Jurkat, Clone E6-1 (cell line): Measurements from ENCODE around the gene TIMMDC1.

Experiments
- DNase-seq: peaks from one replicate; pipeline ENCODE4 v3.0.0-alpha.2; 2011; ENCODE audit warnings: low read depth, low spot score
- H3K4me3 ChIP-seq: 2 replicates; pipeline ENCODE4 v1.5.1; 2011; ENCODE audit warnings: mild to moderate bottlenecking, low read length, control low read depth, moderate library complexity

The TIMMDC1 gene

DNA sequence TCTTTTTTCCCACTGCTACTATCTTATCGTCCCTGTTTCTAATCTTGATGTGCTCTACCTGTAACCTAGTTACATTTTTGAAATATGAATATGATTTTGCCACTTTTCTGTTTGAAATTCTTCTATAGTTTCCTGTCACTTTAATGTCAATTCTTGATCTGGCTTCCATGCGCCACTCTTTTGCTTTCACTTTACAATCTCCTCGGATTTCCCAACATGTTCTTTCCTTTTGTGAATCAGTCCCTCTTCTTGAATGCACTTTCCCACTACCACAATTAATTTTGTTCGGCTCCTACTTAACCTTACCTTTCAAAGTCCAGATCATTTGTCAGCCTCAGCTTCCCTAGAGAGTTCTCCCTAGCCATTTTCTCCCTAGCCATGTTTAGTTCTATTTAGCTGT, 8.3 kb downstream of the TIMMDC1 start:
- peak; percentile 6 for DNase-seq
- H3K4me3 ChIP-seq = peak overlapping the region; percentile 30

DNA sequence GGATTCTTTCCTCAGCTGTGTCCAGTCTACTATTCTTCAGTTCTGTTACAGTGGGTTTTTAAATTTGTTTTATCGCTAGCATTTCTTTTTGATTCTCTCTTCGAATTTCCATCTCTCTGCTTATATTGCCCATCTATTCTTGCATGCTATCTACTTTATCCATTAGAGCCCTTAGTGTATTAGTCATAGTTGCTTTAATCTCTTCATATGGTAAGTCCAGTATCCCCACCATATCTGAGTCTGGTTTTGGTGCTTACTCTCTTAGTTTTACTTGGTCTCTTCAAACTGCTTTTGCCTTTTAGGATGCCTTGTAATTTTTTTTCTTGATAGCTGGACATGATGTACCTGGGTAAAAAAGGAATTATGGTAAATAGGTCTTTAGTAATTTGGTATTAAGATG, 9.1 kb downstream of the TIMMDC1 start:
- no peak for DNase-seq
- no peak overlapping the region for H3K4me3 ChIP-seq

DNA sequence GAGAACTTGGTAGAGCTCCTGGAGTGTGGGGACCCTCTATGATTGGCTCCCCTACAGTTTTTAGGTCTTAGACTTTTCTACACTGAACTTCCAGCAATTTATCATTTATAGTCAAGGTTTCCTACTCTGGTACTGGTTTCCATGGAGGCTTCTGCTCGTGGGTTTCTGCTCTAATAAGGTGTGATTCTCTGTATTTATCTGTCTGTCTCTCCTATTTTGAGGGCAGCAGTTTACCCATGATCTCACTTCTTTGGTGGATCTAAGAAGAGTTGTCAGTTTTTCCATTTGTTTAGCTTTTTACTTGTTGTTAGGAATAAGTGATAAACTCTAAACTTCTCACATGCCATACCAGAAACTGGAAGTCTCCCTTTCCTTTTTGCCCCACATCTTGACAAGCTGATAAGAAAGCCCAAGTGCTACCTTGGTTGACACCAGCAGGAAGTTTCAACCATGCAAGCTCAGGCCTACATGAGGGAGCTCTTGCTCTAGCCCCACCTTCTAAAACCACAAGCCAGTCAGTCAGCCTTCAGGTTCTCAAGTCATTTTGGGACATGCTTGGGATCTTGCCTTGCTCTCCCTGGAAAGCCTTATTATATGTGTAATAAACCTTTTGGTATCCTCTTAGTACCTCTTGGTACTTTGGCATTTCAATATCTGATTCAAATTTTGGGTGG, 10.0 kb downstream of the TIMMDC1 start:
- DNase-seq = peak; percentile 81
- no peak overlapping the region for H3K4me3 ChIP-seq

DNA sequence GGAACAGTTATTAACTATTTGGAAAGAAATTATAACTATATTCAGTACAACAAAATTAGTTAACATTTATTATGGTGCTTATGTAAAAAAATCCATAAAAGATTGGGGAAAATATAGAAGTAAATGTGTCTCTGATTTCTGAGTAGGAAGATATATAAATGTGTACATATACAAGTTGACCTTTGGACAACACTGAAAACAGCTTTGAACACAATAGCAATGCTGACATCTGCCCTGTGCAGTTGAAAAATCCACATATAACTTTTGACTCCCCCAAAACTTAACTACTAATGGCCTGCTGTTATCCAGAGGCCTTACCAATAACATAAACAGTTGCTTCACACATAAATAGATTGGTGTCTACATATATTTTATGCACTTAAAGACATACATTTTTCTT, 12.3 kb downstream of the TIMMDC1 start:
- DNase-seq = no peak
- H3K4me3 ChIP-seq = no peak overlapping the region

DNA sequence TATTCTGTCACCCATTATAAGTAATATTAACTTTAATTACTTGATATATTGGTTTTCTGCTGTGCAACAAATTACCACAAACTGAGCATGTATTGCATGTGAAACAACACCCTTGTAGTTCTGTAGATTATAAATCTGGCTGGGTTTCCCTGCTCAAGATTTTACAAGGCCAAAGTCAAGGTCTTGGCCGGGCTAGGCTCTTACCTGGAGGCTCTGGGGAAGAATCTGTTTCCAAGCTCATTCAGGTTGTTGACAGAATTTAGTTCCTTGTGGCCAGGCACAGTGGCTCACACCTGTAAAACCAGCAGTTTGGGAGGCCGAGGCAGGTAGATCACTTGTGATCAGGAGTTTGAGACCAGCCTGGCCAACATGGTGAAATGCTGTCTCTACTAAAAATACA, 16.3 kb downstream of the TIMMDC1 start:
- H3K4me3 ChIP-seq = no peak overlapping the region
- no peak for DNase-seq

DNA sequence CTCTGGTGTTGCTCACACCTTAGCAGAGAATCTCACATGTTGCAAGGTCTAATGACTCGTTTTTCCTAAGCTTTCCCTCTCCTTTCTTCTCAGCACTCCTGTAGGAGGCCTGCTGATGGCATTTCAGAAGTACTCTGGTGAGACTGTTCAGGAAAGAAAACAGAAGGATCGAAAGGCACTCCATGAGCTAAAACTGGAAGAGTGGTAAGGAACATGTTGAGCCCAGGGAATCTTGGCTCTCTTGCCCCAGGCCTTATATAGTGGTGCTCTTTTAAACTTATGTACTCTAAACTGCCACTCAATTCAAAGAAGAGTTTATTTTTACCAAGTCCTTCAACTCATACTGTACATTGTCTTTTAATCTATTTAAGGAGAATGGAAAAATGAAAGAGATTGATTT, 18.8 kb downstream of the TIMMDC1 start:
- no peak for DNase-seq

DNA sequence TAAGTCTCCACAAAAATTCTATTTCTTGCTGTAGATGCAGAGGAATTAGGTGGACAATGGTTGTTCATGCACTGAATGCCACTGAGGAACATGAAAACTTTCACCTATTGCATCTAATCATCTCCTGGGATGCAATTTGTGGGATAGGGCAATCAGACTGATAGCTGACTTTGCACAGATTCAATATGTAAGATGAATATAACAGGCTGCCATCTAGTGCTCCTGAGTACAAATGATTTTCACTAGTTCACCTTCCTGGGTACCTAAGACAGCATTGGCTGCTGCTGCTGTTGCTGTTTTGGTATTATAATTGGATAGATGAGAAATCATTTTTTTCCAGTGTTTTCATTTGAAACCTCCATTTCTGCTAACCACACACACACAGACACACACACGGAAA, 19.7 kb downstream of the TIMMDC1 start:
- H3K4me3 ChIP-seq = no peak overlapping the region
- DNase-seq = no peak

More for the DNA sequence above, 18.8 kb downstream of the TIMMDC1 start:
- no peak overlapping the region for H3K4me3 ChIP-seq

DNA sequence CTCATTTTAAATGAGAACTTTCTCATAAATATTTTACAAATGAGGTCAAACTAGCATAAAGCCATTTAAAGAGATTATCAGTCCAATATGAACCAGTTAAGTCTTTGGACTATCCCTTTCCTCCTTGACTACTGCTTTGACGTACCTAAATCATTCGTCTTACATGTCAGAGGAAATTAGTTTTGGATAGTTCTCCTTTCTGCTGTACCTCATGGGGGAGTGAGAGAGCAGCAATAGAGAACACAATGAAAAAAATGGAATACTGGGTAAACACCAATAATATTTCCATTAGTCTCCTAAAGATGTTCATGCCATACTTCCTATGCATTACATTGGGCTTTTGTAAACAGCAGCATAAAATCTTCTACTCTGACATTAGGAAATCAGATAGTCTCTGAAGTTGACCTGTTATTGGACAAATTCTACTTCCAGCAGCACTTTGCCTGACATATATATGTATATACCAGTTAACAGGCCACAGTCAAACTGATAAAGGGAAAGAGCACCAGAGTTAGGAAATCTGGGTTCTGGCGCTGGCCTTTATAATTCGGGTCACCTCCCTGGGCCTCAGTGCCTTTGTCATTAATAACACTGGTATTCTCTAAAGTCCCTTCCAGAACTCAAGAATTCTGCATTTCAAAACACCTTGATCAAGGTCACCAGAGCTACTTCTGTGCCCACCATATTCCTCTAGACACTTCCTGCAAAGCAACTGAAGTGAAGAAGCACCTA, 26.8 kb downstream of the TIMMDC1 start:
- H3K4me3 ChIP-seq = no peak overlapping the region
- DNase-seq = no peak

DNA sequence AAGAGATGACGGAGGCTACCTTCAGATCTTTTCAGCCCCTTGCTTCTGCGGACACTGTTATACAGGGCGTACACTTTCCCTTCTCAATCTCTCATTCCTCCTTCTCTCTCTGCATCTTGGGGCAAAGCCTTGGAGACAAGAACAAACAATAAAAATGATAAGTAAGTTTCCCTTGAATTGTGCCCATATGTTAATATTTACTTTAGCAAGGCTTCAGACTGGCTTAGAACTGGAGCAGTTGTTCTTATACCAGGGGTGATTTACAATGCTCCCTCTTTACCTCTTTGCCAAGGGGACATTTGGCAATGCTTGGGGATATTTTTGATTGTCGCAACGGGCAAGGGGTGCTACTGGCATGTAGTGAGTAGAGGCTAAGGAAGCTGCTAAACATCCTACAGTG, 29.4 kb downstream of the TIMMDC1 start:
- H3K4me3 ChIP-seq = no peak overlapping the region
- DNase-seq = no peak

DNA sequence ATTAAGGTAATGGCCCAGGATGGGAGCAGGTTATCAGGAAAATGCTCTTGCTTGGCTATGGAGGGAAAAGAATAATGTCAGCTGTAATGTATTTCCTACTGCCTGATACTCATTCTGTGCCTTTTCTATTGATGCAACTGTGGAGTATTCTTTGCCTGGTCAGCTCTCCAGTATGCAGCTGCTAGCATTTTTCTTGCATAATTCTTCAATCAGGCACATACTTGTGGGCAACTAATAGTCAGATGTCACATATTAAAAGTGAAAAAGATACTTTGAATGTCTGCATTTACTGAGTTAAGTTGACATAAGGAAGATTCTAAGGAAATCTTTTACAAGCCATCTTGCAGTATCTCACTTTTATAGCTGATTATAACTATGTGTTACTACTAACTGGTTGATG, 31.5 kb downstream of the TIMMDC1 start:
- H3K4me3 ChIP-seq = no peak overlapping the region
- no peak for DNase-seq

DNA sequence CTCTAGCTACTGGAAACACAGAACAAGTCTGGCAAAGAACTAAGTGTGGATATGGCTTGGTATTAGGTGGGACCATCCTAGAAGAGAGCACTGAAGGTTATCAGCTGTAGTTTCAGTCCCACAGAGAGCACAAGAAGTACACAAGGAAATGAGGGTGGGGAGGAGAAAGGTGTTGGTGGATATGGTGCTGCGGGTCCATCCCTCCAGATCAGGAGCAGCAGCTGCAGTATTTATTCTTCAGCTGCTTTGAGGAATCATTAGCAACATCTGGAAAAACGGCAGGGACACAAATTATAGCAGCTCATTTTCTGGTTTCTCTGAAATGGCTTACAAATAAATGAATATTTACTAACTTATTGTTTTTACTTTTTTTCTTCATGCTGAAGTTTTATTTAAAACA, 32.1 kb downstream of the TIMMDC1 start:
- H3K4me3 ChIP-seq = no peak overlapping the region

DNA sequence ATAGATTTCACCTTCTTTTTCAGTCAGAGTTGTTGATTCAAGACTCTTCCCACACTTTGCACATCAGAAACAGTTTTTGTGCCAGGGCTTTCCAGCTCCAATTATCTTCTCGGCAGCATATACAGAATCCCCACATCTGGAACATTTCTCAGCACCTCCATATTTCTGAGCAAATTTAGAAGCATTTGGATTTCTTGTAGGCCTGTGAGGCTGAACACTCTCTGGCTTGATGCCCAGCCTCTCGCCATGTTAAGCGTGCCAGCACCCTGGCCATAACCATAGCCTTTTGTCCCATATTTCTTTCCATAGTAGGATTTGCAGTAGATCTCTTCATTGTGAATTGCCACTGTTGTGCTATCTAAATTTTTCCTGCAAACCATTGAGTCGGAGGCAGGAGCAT, 32.8 kb downstream of the TIMMDC1 start:
- no peak for DNase-seq

More for the DNA sequence above, 32.1 kb downstream of the TIMMDC1 start:
- DNase-seq = no peak

DNA sequence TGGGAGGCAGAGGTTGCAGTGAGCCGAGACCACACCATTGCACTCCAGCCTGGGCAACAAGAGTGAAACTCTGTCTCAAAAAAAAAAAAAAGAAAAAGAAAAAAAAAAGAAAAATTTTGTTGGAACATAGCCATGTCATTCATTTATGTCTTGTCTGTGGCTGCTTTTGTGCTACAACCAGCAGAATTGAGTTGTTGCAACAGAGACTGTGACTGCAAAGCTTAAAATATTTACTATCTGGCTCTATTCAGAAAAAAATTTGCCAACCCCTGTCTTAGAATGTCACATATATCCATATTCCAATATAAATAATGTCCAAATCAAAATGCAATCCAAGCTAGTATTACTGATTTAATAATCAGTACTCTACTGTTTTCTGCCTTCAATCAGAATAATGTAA, 35.9 kb downstream of the TIMMDC1 start:
- DNase-seq = no peak
- no peak overlapping the region for H3K4me3 ChIP-seq

More for the DNA sequence above, 32.8 kb downstream of the TIMMDC1 start:
- no peak overlapping the region for H3K4me3 ChIP-seq

DNA sequence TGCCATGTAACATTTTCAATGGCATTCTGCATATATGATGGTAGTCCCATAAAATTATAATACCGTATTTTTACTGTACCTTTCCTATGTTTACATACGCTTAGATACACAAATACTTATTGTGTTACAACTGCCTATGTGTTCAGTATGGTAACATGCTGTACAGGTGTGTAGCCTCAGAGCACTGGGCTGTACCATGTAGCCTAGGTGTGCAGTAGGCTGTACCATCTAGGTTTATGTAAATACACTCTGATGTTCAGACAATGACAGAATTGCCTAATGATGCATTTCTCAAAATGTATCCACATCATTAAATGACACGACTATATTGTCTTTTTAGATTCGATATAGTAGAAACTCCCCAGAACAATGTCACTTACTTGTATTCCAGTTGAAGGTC, 38.4 kb downstream of the TIMMDC1 start:
- DNase-seq = no peak
- no peak overlapping the region for H3K4me3 ChIP-seq

DNA sequence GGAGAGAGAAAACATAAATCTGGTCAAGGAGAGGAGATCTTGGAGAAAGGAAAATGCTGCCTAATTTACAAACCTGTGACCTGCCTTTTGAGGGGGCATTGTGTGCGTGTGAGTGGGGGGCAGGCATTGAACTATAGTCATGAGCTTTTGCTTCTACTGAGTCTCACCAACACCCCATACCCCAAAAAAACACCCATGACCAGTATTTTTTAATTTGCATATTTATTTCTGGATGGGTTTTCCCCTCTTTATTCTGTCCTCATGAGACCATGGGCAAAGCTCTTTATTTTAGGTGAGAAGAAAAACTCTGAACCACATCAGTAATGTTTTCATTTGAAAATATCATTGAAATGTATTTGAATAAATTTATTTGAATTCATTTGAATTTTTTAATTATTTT, 40.4 kb downstream of the TIMMDC1 start:
- no peak overlapping the region for H3K4me3 ChIP-seq
- no peak for DNase-seq

DNA sequence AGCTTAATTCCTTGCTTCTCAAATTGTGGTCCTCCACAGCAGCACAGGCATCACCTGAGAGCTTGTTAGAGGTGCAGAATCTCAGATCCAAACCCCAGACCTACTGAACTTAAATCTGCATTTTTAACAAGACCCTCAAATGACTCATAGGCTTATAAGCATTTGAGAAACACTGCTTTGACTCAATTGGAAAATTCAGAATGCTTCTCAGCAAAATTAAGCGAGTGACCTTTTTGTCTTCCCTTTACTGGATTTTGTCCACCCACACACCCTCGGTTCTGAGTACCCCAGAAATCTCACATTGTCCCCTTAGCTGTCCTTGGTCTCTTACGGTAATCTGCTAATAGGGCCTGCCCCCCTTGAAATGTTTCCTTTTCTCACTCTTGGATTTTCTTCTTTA, 43.2 kb downstream of the TIMMDC1 start:
- no peak overlapping the region for H3K4me3 ChIP-seq
- no peak for DNase-seq

DNA sequence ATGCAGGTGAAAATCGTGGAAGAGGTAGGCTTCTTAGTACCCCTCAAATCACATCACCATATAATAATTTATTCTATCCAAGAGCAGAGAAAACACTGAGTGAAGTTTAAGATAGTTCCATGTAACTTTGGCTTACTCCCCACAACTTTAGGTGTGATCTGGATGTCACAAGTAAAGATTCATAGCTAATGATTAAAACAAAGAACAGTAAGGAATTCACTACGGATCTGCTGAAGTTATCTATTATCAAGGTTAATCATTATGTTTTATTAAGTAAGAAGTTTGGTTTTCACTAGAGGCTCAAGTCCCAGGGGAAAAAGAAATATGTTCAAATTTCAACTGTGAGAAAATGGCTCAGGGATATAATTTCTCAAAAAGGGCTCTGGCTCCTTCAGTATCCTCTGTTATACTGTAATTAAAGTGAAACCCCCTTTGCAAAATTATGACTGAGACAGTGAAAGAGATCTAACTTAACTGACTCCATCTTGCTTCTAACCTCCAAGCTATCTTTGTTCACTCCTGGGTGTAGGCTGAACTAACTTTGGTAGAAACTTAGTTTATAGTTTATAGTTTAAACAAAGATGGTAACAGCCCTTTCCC, 43.9 kb downstream of the TIMMDC1 start:
- no peak overlapping the region for H3K4me3 ChIP-seq
- no peak for DNase-seq

DNA sequence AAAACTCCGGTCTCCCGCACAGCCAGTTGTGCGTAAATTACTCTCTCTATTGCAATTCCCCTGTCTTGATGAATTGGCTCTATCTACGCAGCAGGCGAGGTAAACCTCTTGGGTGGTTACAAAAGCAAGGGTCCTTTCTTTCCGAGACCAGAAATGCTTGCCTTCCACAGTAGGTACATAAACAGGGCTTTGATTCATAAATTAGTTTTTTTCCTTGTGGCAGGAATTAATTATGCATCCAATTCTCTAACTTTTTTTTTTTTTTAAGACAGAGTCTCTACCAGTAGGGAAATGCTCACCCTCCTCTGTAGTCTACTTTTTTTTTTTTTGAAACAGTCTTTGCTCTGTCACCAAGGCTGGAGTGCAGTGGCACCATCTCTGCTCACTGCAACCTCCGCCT, 44.8 kb downstream of the TIMMDC1 start:
- H3K4me3 ChIP-seq = no peak overlapping the region
- DNase-seq = no peak

DNA sequence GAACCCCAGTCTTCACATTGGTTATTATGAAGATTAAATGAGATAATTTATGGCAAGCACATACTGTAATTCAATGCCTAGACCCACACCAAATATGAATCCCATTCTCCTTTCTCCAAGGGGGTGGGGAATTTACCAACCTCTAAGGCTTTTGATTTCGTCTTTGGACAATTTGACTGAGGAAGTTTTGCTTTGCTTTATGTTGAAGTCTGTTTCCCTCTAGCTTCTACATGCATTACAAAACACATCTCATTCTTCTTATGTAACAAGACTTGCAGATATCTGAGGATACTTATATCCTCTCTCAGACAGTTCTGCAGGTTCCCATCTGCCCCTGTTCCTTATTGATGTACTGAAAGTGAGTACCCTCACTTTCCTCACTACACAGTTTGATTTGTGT, 48.9 kb downstream of the TIMMDC1 start:
- no peak overlapping the region for H3K4me3 ChIP-seq
- no peak for DNase-seq

DNA sequence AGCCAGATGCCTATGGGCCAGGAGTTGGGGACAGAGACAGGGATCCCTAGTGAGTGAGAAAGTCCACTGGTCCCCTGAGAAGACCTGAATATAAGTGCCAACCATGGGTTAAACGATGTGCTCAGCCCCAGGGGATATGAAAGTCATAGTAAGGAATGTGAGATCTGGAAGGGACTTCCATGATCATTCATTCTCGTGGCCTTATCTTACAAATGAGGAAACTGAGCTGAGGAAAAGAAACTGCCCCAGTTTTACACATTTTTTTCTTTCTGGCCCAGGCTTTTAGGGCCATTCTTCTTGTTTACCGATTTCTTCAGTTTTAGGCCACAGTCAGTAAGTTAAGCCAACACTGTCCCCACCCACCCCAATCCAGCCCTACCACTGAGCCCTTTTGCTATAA, 50.0 kb downstream of the TIMMDC1 start:
- DNase-seq = no peak
- H3K4me3 ChIP-seq = no peak overlapping the region
